ENCODE measurements around the gene SERPINB13.

The SERPINB13 gene, protein sequence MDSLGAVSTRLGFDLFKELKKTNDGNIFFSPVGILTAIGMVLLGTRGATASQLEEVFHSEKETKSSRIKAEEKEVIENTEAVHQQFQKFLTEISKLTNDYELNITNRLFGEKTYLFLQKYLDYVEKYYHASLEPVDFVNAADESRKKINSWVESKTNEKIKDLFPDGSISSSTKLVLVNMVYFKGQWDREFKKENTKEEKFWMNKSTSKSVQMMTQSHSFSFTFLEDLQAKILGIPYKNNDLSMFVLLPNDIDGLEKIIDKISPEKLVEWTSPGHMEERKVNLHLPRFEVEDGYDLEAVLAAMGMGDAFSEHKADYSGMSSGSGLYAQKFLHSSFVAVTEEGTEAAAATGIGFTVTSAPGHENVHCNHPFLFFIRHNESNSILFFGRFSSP

DNA sequence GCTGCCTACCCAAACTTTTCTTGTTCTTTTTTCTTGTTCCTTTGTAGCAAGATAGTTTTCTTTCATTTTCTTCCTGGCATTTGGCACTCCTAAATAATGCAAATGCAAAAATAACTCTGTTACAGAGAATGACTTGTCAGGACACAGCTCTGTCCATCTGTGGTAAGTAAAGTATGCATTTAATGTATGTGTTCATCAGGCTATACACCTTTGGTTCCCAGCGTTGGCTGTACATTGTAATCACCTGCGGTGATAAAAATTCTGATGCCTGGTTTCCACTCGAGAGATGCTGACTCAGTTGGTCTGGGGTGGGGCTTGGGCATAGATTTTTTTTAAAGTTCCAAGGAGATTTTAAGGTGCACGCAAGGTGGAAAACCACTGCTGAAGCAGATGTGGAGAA lies at the start of gene SERPINB13:
SERPINB13 (plus strand) TSS at position 378 of the 400 bp plus-strand sequence. CDS start 1,325 bp downstream, outside the sequence.
- Mint-ChIP-seq H3K27me3 (peaks cover 4% of the 10 kb centered on the region), H3K36me3 (ENCODE audit: low read depth) (no peaks in the 10 kb centered on the region), H3K4me1 (no peaks in the 10 kb centered on the region), H3K27ac (no peak within 1 kb of the TSS), H3K4me3 (no peak within 1 kb of the TSS), H3K9me3 (no peaks in the 10 kb centered on the region)
- ATAC-seq (no peak), DNase-seq (no peak)

DNA sequence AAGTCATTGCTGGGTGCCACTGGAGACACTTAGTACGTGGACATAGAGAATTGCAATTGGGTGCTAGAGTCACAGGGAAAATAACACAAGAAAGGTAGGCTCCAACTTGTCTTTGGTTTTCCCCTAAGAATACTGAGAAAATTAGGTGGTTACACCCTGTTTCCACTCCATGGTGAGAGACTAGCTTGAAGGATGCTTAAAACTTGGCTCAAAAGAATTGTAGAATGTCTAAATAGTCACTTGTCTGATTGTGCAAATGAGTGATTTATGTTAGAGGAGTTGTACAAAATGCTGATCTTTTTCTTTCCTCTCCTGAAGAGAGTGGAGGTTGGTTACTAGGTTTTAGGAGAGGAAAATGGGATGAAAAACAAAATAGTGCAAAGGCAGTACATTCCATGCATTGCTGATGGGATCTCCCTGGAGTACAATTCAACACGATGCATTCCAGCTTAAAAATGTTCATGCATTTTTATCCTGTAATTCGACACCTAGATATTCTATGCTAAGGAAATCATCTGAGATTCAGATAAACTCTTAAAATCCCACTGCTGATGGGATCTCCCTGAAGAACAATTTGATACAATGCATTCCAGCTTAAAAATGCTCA lies 47.1 kb upstream of the SERPINB13 start:
- ATAC-seq (no peak), DNase-seq (no peak)
- no peaks in the 10 kb centered on the region for H3K36me3 Mint-ChIP-seq (ENCODE audit: low read depth)
- no peaks in the 10 kb centered on the region for H3K4me1 Mint-ChIP-seq
- no peaks in the 10 kb centered on the region for H3K9me3 Mint-ChIP-seq
- peaks cover 9% of the 10 kb centered on the region for H3K27me3 Mint-ChIP-seq
- no peak overlapping the region for H3K4me3 Mint-ChIP-seq
- H3K27ac Mint-ChIP-seq: no peak overlapping the region

DNA sequence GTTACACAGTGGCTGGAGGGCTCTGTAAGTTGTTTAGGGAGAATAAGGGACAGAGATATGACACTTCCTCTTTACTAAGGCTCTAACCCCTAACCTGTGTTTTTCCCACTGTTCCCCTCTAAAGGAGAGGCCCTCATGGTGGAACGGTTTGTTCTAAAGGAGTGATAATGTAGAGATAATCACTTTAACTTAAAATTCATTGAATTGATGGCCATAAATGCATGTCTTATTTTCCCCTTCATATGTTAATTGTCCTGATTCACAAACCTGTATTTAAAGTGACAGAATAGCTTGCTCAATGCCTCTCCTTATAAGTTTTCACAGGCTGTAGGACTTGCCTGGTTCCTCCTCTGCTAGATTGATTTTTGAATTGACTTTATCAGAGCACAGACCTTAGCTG lies 45.1 kb upstream of the SERPINB13 start, which contains the start of gene SERPINB12:
SERPINB12 (plus strand) TSS at position 301 of the 400 bp plus-strand sequence. CDS start 13,791 bp downstream, outside the sequence.
- DNase-seq: no peak
- no peak within 1 kb of the TSS for H3K4me3 Mint-ChIP-seq
- H3K4me1 Mint-ChIP-seq: no peaks in the 10 kb centered on the region
- peaks cover 13% of the 10 kb centered on the region for H3K27me3 Mint-ChIP-seq
- no peaks in the 10 kb centered on the region for H3K36me3 Mint-ChIP-seq (ENCODE audit: low read depth)
- ATAC-seq: no peak
- H3K27ac Mint-ChIP-seq: no peak within 1 kb of the TSS
- no peaks in the 10 kb centered on the region for H3K9me3 Mint-ChIP-seq

DNA sequence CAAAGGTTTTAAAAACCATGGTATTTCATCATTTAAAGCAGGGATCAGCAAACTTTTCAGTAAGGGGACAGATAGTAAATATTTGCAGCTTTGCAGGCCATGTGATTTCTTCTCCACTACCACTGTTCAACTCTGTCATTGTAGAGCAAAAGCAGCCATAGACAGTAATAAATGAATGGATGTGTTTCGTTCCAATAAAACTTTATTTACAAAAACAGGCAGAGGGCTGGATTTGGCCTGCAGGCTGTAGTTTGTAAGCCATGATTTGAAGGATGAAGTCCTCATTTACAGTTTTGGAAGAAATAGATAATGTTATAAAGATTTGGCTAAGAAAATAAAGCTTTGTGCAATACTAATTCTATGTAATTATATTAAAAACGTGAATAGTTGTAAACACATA lies 43.1 kb upstream of the SERPINB13 start:
- DNase-seq: no peak
- Mint-ChIP-seq H3K27ac (no peak overlapping the region), H3K4me1 (no peaks in the 10 kb centered on the region), H3K9me3 (no peaks in the 10 kb centered on the region), H3K36me3 (ENCODE audit: low read depth) (no peaks in the 10 kb centered on the region), H3K4me3 (no peak overlapping the region), H3K27me3 (peaks cover 13% of the 10 kb centered on the region)
- no peak for ATAC-seq

DNA sequence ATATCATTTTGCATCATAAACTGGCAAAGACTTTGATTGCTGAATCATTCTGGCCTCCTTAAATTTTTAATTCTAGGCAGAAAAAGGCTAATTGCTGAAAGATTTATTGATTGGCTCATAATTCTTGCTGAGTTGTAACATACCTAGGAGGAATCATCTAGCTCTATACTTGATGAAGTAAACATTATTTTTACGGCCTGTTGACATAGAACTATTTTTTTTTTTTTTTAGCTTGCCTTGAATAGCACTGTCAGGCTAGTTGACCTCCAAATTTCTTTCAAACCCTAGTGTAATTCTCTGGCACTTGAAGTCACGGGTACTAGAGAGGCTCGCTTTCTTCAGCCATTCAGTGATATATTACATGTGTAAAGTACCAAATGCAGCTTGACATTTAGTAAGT lies 42.1 kb upstream of the SERPINB13 start:
- no peak overlapping the region for H3K4me3 Mint-ChIP-seq
- no peaks in the 10 kb centered on the region for H3K36me3 Mint-ChIP-seq (ENCODE audit: low read depth)
- no peaks in the 10 kb centered on the region for H3K4me1 Mint-ChIP-seq
- H3K9me3 Mint-ChIP-seq: no peaks in the 10 kb centered on the region
- no peak overlapping the region for H3K27ac Mint-ChIP-seq
- no peak for ATAC-seq
- no peak for DNase-seq
- peaks cover 8% of the 10 kb centered on the region for H3K27me3 Mint-ChIP-seq

DNA sequence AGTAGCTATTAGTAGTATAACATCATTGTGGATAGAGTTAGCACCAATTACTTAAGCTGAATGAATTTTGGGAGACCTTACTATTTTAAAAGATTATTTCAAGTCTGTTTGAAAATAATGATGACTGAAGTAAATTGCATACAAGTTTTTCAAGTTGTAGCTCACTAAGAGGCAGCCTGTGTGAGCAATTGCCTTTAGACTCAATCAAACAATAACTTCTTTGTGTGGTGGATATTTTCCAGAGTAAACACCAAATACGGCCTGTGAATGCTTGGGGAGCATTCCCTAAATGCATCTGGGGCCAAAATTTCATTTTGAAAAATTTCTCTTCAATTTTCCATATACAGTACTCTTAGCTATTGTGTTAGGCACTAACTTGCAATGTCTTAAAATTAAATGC lies 37.1 kb upstream of the SERPINB13 start:
- no peak for DNase-seq
- Mint-ChIP-seq H3K27ac (no peak overlapping the region), H3K4me3 (no peak overlapping the region), H3K9me3 (no peaks in the 10 kb centered on the region), H3K27me3 (peaks cover 12% of the 10 kb centered on the region), H3K36me3 (ENCODE audit: low read depth) (no peaks in the 10 kb centered on the region), H3K4me1 (no peaks in the 10 kb centered on the region)
- ATAC-seq: no peak

DNA sequence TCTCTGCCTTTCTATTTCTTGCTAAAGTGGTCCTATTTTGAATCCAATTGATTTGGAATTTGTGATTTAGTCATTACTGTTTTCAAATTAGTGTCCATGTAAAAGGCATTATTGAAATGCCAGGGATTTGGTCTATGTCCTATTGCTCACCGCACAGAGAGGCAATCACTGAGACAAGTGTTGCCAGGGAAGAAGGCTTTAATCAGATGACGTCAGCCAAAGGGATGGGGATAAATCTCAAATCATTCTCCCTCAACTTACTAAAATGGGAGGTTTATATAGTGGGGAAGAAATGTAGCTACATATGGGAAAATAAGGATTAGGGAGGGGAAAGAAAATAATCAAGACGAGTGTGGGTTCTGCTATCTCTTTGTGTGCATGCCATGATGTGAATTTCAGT lies 35.4 kb upstream of the SERPINB13 start:
- Mint-ChIP-seq H3K9me3 (no peaks in the 10 kb centered on the region), H3K27me3 (peaks cover 11% of the 10 kb centered on the region), H3K27ac (no peak overlapping the region), H3K4me1 (no peaks in the 10 kb centered on the region), H3K4me3 (no peak overlapping the region), H3K36me3 (ENCODE audit: low read depth) (no peaks in the 10 kb centered on the region)
- DNase-seq (no peak), ATAC-seq (no peak)

DNA sequence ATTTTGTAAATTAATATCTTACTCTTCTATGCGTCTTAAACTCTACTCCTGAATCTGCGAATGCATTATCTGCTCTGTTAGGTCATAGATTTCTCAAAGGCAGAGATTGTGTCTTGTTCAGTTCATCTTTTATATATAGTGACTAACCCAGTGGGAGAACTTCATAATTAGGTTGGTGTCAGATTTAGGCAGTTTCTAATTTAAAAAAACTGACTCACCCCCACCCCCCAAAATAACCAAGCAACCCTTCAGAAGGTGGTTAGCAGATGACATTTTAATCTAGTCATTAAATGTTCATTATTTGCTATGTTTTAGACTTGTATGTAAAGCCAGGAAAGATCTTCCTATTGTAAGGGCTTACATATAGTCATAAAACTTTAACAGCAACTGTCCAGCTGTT lies 34.6 kb upstream of the SERPINB13 start:
- H3K36me3 Mint-ChIP-seq (ENCODE audit: low read depth): no peaks in the 10 kb centered on the region

DNA sequence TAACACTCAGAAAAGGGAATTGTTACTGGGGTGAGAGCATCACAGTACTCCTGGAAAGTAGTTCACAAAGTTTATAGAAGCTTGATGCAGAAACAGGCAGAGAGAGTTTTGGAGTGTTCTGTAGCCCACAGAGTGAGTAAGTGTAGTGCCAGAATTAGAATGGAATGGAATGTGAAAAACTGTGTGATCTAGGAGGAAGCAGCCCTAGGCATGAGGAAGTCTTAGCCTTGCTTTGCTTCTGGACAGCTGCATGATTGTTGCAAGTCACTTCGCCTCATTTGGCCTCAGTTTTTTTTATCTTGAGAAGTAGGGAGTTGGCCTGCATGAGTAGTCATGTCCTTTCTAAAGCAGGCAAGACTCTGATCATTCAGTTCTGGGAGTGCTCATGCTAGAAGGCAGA lies 34.1 kb upstream of the SERPINB13 start:
- ATAC-seq (no peak), DNase-seq (no peak)
- Mint-ChIP-seq H3K27me3 (peaks cover 8% of the 10 kb centered on the region), H3K4me1 (no peaks in the 10 kb centered on the region), H3K4me3 (no peak overlapping the region), H3K27ac (no peak overlapping the region), H3K36me3 (ENCODE audit: low read depth) (no peaks in the 10 kb centered on the region), H3K9me3 (no peaks in the 10 kb centered on the region)

More for the DNA sequence above, 34.6 kb upstream of the SERPINB13 start:
- Mint-ChIP-seq H3K4me3 (no peak overlapping the region), H3K9me3 (no peaks in the 10 kb centered on the region), H3K4me1 (no peaks in the 10 kb centered on the region), H3K27me3 (peaks cover 8% of the 10 kb centered on the region), H3K27ac (no peak overlapping the region)
- DNase-seq (no peak), ATAC-seq (no peak)

DNA sequence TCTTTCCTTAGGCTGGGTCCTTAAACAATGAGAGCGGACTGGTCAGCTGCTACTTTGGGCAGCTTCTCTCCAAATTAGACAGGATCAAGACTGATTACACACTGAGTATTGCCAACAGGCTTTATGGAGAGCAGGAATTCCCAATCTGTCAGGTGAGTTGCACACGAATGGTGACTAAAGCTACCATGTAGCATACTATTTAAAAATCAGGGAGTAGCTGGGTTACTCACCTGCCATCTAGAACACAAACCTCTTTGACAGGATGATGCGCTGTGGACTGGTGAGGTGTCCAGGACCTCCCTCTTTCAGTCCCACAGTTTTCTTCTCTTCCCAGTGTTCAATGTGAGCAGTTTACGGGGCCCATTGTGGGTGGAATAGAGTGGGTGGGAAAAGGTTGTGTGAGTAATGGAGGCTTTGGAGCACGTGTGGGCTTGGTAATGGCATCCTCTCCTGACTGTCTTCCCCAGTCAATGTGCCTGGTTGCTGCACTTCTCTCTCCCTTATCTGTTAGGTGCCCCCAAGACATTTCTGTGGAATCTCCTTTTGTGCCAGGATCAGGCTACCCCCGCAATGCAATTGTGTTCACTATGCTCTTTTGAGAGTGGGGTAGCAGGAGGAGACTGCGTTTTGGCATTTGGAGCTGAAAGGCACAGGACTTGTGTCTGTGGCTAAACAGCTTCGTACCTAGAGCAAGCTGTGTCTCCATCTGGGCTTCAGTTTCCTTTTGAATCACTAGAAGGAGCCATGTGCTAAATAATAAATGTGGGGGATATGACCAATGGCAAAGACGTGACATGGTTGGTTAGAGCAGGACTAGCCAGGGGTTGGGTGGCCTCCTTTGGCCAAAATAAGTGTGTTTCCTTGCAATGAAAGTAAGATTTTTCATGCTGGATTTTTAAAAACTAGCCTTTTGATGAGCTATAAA lies 27.3 kb upstream of the SERPINB13 start:
- H3K36me3 Mint-ChIP-seq (ENCODE audit: low read depth): no peaks in the 10 kb centered on the region

DNA sequence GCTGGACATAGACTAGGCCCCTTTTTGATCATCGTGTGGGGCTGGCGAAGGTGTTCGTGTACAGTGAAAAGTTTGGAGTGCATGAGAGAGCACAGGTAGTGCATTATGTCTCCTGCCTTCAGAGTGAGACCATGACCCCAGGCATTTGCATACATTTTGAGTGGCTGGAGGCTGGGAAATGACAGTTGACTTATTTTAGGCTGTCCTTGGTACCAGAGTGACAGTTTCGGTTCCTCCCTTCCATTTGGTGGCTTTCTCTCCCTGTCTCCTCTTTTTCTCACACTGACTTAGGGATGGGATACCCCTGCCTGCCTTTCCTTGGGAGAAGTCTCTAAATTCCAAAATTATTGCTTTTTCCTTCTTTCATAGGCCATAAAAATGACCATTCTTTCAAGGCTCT lies 24.9 kb upstream of the SERPINB13 start:
- H3K27me3 Mint-ChIP-seq: peaks cover 8% of the 10 kb centered on the region
- DNase-seq: no peak
- no peaks in the 10 kb centered on the region for H3K4me1 Mint-ChIP-seq
- H3K9me3 Mint-ChIP-seq: no peaks in the 10 kb centered on the region
- ATAC-seq: no peak
- H3K4me3 Mint-ChIP-seq: no peak overlapping the region
- no peaks in the 10 kb centered on the region for H3K36me3 Mint-ChIP-seq (ENCODE audit: low read depth)
- H3K27ac Mint-ChIP-seq: no peak overlapping the region

More for the DNA sequence above, 27.3 kb upstream of the SERPINB13 start:
- Mint-ChIP-seq H3K27ac (no peak overlapping the region), H3K4me1 (no peaks in the 10 kb centered on the region), H3K9me3 (no peaks in the 10 kb centered on the region), H3K27me3 (peaks cover 8% of the 10 kb centered on the region), H3K4me3 (no peak overlapping the region)
- ATAC-seq (no peak), DNase-seq (no peak)

DNA sequence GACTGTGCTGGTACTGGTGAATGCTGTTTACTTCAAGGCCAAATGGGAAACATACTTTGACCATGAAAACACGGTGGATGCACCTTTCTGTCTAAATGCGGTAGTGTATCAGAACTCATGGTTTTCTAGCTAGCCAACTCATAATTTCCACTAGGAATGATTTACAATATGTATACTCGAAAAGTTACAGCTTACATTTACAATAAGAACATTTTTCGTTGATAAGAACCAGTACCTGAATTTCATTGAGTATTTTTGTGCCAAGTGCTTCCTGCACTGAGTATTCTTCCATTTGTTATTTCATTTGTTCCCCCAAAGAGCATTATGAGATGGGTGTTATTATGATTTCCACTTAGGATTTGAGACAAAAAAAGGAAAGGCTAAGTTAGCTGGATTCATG lies 23.1 kb upstream of the SERPINB13 start:
- DNase-seq: no peak
- no peaks in the 10 kb centered on the region for H3K36me3 Mint-ChIP-seq (ENCODE audit: low read depth)
- no peak overlapping the region for H3K27ac Mint-ChIP-seq
- no peak overlapping the region for H3K4me3 Mint-ChIP-seq
- H3K27me3 Mint-ChIP-seq: peaks cover 12% of the 10 kb centered on the region
- no peak for ATAC-seq
- no peaks in the 10 kb centered on the region for H3K4me1 Mint-ChIP-seq
- H3K9me3 Mint-ChIP-seq: no peaks in the 10 kb centered on the region

DNA sequence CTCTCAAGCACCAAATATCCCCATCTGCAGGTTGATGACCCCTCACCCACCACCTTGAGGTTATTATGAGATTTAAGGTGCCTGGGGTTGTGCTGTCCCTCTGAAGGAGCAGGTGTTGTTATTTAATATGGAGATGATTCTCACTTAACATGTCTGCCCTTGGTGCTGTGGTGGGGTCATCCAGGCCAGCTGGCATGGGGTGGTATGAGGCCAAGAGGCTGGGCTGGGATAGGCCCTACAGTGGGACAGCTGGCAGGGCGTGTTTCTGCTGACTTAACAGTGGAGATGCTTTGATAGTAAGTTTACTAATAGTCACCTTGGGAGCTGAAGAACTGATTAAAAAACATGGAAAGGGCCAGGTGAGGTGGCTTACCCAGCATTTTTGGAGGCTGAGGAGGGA lies 22.6 kb upstream of the SERPINB13 start:
- no peak for ATAC-seq
- no peak overlapping the region for H3K4me3 Mint-ChIP-seq
- H3K9me3 Mint-ChIP-seq: no peaks in the 10 kb centered on the region
- no peaks in the 10 kb centered on the region for H3K4me1 Mint-ChIP-seq
- DNase-seq: no peak
- H3K27ac Mint-ChIP-seq: no peak overlapping the region
- no peaks in the 10 kb centered on the region for H3K36me3 Mint-ChIP-seq (ENCODE audit: low read depth)
- H3K27me3 Mint-ChIP-seq: peaks cover 9% of the 10 kb centered on the region

DNA sequence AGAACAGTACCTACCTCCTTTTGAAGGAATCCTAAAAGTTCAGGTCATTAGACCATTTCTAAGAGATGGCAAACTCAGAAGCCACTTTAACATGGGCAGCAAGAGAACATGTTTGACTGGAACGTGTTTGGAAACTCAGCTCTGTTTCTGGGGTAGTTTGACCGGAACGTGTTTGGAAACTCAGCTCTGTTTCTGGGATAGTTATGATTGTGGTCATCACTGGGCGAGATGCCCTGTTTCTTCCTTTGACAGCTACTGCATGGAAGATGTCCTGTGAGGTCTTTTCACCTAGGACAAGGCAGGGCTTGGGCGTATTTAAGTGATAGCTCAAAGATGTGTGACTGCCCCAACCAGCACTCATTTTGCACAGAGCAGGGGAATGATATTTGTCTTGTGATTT lies 19.9 kb upstream of the SERPINB13 start:
- ATAC-seq (no peak), DNase-seq (no peak)
- Mint-ChIP-seq H3K4me3 (no peak overlapping the region), H3K27me3 (peaks cover 5% of the 10 kb centered on the region), H3K9me3 (no peaks in the 10 kb centered on the region), H3K27ac (no peak overlapping the region), H3K4me1 (no peaks in the 10 kb centered on the region), H3K36me3 (ENCODE audit: low read depth) (no peaks in the 10 kb centered on the region)

Data from activated naive CD8-positive, alpha-beta T cell treated with anti-CD3 and anti-CD28 coated beads, Interleukin-2, amount 50 U/mL, for 24 hours (primary cell).